WTC11 (cell line): ENCODE measurements around the gene NUP37. TPM values are rescaled to one million over a fixed set of nuclear protein-coding genes. Genes with fewer than 3 reads are reported as not detected.

Source experiments
- ATAC-seq: fragments of 200-7000 bp; cut with Tn5 transposase; 2 replicates; pipeline ENCODE4 v1.10.0; 2021; ENCODE audit warnings: mild to moderate bottlenecking, moderate library complexity
- CTCF ChIA-PET: fragments of 300-600 bp; sonication (Branson Sonifier 250); formaldehyde crosslinking; loops from one replicate; lab custom pipeline; 2021; ENCODE audit warnings: antibody characterized with exemption; lab: Charles Lee
- POLR2A ChIA-PET: fragments of 350-600 bp; sonication (Branson Sonifier 250); formaldehyde crosslinking; loops from one replicate; lab custom pipeline; 2021; ENCODE audit warnings: antibody characterized with exemption; lab: Charles Lee
- DNase-seq: peaks from one replicate; pipeline ENCODE4 v3.0.0; 2021; ENCODE audit warnings: low spot score
- H3K27ac Mint-ChIP-seq: 2 replicates; pipeline ENCODE4 v1.8.0; 2021; ENCODE audit warnings: mixed read lengths
- H3K27me3 Mint-ChIP-seq: 2 replicates; pipeline ENCODE4 v1.8.0; 2021; ENCODE audit warnings: low read depth, mild to moderate bottlenecking, moderate library complexity, mixed read lengths
- H3K36me3 Mint-ChIP-seq: 2 replicates; pipeline ENCODE4 v1.8.0; 2021; ENCODE audit warnings: mixed read lengths
- H3K4me1 Mint-ChIP-seq: 2 replicates; pipeline ENCODE4 v1.8.0; 2022; ENCODE audit warnings: mixed read lengths
- H3K4me3 Mint-ChIP-seq: 2 replicates; pipeline ENCODE4 v1.8.0; 2021; ENCODE audit warnings: mild to moderate bottlenecking, moderate library complexity, mixed read lengths
- H3K9me3 Mint-ChIP-seq: 2 replicates; pipeline ENCODE4 v1.8.0; 2021; ENCODE audit warnings: mixed read lengths
- CBFB ChIP-seq: sonication (generic); formaldehyde crosslinking; IDR thresholded peaks from 2 replicates; pipeline ENCODE4 v1.8.1; 2022; ENCODE audit warnings: mild to moderate bottlenecking, low read depth, missing genetic modification reagents
- CTCF ChIP-seq: fragments of 200-600 bp; IDR thresholded peaks from 2 replicates; pipeline ENCODE4 v1.8.0; 2022; ENCODE audit warnings: antibody characterized with exemption
- FOXJ3 ChIP-seq: sonication (generic); formaldehyde crosslinking; IDR thresholded peaks from 2 replicates; pipeline ENCODE4 v1.9.0; 2021; ENCODE audit warnings: missing genetic modification reagents, mild to moderate bottlenecking, borderline replicate concordance
- GRHL2 ChIP-seq: fragments of 250-450 bp; sonication (Bioruptor Pico); IDR thresholded peaks from 2 replicates; pipeline ENCODE4 v1.8.0; 2022; ENCODE audit warnings: mild to moderate bottlenecking, moderate library complexity; ENCODE audit not compliant: insufficient replicate concordance, severe bottlenecking
- GTF2I ChIP-seq: fragments of 250-450 bp; sonication (Bioruptor Pico); conservative IDR thresholded peaks from 2 replicates; pipeline ENCODE4 v1.4.0; 2021; ENCODE audit warnings: mild to moderate bottlenecking
- HMGA2 ChIP-seq: fragments of 250-450 bp; sonication (Bioruptor Pico); IDR thresholded peaks from 2 replicates; pipeline ENCODE4 v1.4.0; 2021; ENCODE audit warnings: mild to moderate bottlenecking, moderate library complexity
- JAZF1 ChIP-seq: fragments of 250-450 bp; sonication (Bioruptor Pico); IDR thresholded peaks from 2 replicates; pipeline ENCODE4 v1.9.0; 2021; ENCODE audit warnings: moderate library complexity, mild to moderate bottlenecking, inconsistent platforms
- NFE2L1 ChIP-seq: sonication (generic); formaldehyde crosslinking; IDR thresholded peaks from 2 replicates; pipeline ENCODE4 v1.8.1; 2023; ENCODE audit warnings: missing genetic modification reagents
- OVOL2 ChIP-seq: fragments of 250-450 bp; sonication (Bioruptor Pico); IDR thresholded peaks from 2 replicates; pipeline ENCODE4 v1.9.0; 2021; ENCODE audit warnings: mild to moderate bottlenecking, borderline replicate concordance
- SMAD3 ChIP-seq: sonication (generic); formaldehyde crosslinking; IDR thresholded peaks from 2 replicates; pipeline ENCODE4 v1.8.0; 2022; ENCODE audit warnings: missing genetic modification reagents, mild to moderate bottlenecking, borderline replicate concordance
- SOX15 ChIP-seq: fragments of 250-450 bp; sonication (Bioruptor Pico); IDR thresholded peaks from 2 replicates; pipeline ENCODE4 v1.9.0; 2021; ENCODE audit warnings: mild to moderate bottlenecking
- TCF7 ChIP-seq: sonication (generic); formaldehyde crosslinking; IDR thresholded peaks from 2 replicates; pipeline ENCODE4 v1.8.0; 2022; ENCODE audit warnings: mild to moderate bottlenecking, low read depth, missing genetic modification reagents, moderate library complexity
- ZNF416 ChIP-seq: fragments of 250-450 bp; sonication (Bioruptor Pico); IDR thresholded peaks from 2 replicates; pipeline ENCODE4 v1.9.0; 2021; ENCODE audit warnings: mild to moderate bottlenecking, inconsistent platforms
- ZNF423 ChIP-seq: fragments of 250-450 bp; sonication (Bioruptor Pico); IDR thresholded peaks from 2 replicates; pipeline ENCODE4 v2.1.2; 2022; ENCODE audit warnings: mild to moderate bottlenecking, moderate library complexity
- total RNA-seq: library from RNA; stranded (reverse); gene quantifications from 3 replicates; pipeline ENCODE4 v1.2.3, GENCODE V29; 2021
- TF ChIP-seq, protein P1 (sequence below): sonication (generic); formaldehyde crosslinking; IDR thresholded peaks from 2 replicates; pipeline ENCODE4 v1.8.0; 2022; ENCODE audit warnings: mild to moderate bottlenecking, missing genetic modification reagents
- TF ChIP-seq, protein P2 (sequence below): sonication (generic); formaldehyde crosslinking; IDR thresholded peaks from 2 replicates; pipeline ENCODE4 v1.8.1; 2022; ENCODE audit warnings: low read depth, mild to moderate bottlenecking, moderate library complexity, missing genetic modification reagents, borderline replicate concordance
- TF ChIP-seq, protein P3 (sequence below): sonication (generic); formaldehyde crosslinking; IDR thresholded peaks from 2 replicates; pipeline ENCODE4 v1.8.1; 2023; ENCODE audit warnings: mild to moderate bottlenecking, missing genetic modification reagents

NUP37 gene
- total RNA-seq, 1 experiment from 2014 or later: 58.4 TPM

DNA sequence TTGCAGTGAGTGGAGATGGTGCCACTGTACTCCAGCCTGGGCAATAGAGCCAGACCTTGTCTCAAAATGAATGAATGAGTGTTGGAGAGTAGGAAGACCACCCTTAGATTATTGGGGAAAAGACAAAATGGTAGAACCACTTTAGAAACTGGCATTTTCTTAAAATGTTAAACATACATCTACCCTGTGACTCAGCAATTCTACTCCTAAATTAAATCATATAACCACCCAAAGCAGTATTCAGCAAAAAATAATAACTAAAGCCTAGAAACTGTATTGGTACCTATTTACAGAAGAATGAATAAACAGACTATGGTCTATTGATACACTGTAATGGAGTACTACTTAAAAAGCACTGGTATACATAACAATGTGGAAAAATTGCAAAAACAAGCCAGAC is 9.1 kb downstream of the NUP37 start:
- Mint-ChIP-seq H3K4me1 (peaks cover 19% of the 10 kb centered on the region), H3K27ac (no peak overlapping the region), H3K36me3 (peaks cover 63% of the 10 kb centered on the region), H3K27me3 (no peaks in the 10 kb centered on the region), H3K9me3 (peaks cover 20% of the 10 kb centered on the region), H3K4me3 (no peak overlapping the region)
- ChIA-PET POLR2A (no interaction called here), CTCF (no interaction called here)
- no peak for TF ChIP-seq FOXJ3 (CRISPR knock-in tag)
- TF ChIP-seq, protein P1, sequence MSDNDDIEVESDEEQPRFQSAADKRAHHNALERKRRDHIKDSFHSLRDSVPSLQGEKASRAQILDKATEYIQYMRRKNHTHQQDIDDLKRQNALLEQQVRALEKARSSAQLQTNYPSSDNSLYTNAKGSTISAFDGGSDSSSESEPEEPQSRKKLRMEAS (CRISPR knock-in tag): no peak
- TF ChIP-seq, protein P2, sequence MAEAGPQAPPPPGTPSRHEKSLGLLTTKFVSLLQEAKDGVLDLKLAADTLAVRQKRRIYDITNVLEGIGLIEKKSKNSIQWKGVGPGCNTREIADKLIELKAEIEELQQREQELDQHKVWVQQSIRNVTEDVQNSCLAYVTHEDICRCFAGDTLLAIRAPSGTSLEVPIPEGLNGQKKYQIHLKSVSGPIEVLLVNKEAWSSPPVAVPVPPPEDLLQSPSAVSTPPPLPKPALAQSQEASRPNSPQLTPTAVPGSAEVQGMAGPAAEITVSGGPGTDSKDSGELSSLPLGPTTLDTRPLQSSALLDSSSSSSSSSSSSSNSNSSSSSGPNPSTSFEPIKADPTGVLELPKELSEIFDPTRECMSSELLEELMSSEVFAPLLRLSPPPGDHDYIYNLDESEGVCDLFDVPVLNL (CRISPR knock-in tag): no peak
- TF ChIP-seq TCF7 (CRISPR knock-in tag): no peak
- no peak for TF ChIP-seq OVOL2
- no peak for TF ChIP-seq ZNF416 (CRISPR knock-in tag)
- no peak for TF ChIP-seq CBFB
- no peak for TF ChIP-seq SMAD3 (CRISPR knock-in tag)
- ATAC-seq: no peak
- DNase-seq: no peak

GRCh38 chr12:102107970-102108369 is 11.9 kb downstream of the NUP37 start:
- no peak for DNase-seq
- no peak overlapping the region for H3K4me3 Mint-ChIP-seq
- ATAC-seq: no peak
- H3K27ac Mint-ChIP-seq: no peak overlapping the region
- H3K9me3 Mint-ChIP-seq: peaks cover 36% of the 10 kb centered on the region
- POLR2A ChIA-PET: no interaction called here
- TF ChIP-seq JAZF1 (CRISPR knock-in tag) (no peak), CTCF (no peak), GRHL2 (CRISPR knock-in tag) (no peak), CBFB (no peak)
- TF ChIP-seq, protein P1 (CRISPR knock-in tag): no peak
- peaks cover 7% of the 10 kb centered on the region for H3K4me1 Mint-ChIP-seq
- H3K36me3 Mint-ChIP-seq: peaks cover 86% of the 10 kb centered on the region
- CTCF ChIA-PET: no interaction called here
- H3K27me3 Mint-ChIP-seq: no peaks in the 10 kb centered on the region

DNA sequence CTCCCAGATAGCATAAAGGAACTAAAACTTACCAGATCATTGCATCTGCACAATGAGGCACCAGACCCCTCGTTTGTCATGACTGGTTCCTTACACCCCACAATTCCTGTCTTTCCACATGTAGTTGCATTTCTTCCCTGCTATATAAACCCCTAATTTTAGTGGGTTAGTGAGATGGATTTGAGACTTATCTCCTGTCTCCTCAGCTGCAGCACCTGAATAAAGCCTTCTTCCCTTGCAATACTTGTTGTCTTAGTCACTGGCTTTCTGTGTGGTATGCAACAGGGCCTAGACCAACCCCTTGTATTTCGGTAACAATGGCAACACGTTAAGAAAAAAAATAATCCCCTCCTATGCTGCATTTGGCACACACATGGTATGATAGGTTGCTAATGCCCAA is 13.0 kb downstream of the NUP37 start:
- CTCF ChIA-PET: no interaction called here
- Mint-ChIP-seq H3K27ac (no peak overlapping the region), H3K4me1 (no peaks in the 10 kb centered on the region)
- TF ChIP-seq, protein P3, sequence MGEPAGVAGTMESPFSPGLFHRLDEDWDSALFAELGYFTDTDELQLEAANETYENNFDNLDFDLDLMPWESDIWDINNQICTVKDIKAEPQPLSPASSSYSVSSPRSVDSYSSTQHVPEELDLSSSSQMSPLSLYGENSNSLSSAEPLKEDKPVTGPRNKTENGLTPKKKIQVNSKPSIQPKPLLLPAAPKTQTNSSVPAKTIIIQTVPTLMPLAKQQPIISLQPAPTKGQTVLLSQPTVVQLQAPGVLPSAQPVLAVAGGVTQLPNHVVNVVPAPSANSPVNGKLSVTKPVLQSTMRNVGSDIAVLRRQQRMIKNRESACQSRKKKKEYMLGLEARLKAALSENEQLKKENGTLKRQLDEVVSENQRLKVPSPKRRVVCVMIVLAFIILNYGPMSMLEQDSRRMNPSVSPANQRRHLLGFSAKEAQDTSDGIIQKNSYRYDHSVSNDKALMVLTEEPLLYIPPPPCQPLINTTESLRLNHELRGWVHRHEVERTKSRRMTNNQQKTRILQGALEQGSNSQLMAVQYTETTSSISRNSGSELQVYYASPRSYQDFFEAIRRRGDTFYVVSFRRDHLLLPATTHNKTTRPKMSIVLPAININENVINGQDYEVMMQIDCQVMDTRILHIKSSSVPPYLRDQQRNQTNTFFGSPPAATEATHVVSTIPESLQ (CRISPR knock-in tag): no peak
- TF ChIP-seq ZNF423: no peak
- no peak for TF ChIP-seq GTF2I (CRISPR knock-in tag)
- TF ChIP-seq, protein P1 (CRISPR knock-in tag): no peak
- no peak for TF ChIP-seq SOX15 (CRISPR knock-in tag)
- no peak for TF ChIP-seq NFE2L1 (CRISPR knock-in tag)
- no peak for TF ChIP-seq HMGA2
- no peak for TF ChIP-seq SMAD3 (CRISPR knock-in tag)
- TF ChIP-seq, all 79 proteins: peak for 0
- Mint-ChIP-seq H3K36me3 (peaks cover 92% of the 10 kb centered on the region), H3K27me3 (no peaks in the 10 kb centered on the region), H3K9me3 (peaks cover 36% of the 10 kb centered on the region), H3K4me3 (no peak overlapping the region)
- ATAC-seq (no peak), DNase-seq (no peak)
- POLR2A ChIA-PET: no interaction called here
